Measurements from ENCODE around the gene ULK2.

DNA sequence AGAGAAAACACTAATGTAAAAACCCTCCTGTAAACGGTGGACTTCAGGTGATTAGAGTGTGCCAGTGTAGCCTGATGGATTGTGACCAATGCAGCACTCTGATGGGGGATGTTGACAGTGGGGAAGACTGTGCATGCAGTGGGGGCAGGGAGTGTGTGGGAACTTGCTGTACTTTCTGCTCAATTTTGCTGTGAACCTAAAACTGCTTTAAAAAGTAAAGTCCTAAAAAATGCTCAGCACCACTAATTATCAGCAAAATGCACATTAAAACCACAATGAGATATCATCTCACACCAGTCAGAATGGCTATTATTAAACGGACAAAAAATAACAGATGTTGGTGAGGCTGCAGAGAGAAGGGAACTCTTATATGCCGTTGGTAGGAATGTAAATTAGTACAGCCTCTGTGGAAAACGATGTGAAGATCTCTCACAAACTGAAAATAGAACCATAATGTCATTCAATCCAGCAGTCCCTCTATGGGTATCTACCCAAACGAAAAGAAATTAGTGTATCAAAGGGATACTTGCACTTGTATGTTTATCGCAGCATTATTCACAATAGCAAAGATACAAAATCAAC lies 9.7 kb upstream of the ULK2 start:
- TF ChIP-seq CTCF (conservative IDR thresholded peaks at IDR 0.05) (no peak), ZFX (IDR thresholded peaks at IDR 0.05) (no peak)
